ENCODE results near the gene CASP8.

GRCh38 chr2:201261471-201261870 is 1.1 kb downstream of the CASP8 start:
- TF ChIP-seq ZNF384 (IDR thresholded peaks at IDR 0.05) (no peak), SP1 (IDR thresholded peaks at IDR 0.05) (no peak), CTBP1 (IDR thresholded peaks at IDR 0.05; ENCODE audit: borderline replicate concordance) (no peak), FOXM1 (IDR thresholded peaks at IDR 0.05; ENCODE audit: borderline replicate concordance) (no peak), FOXA1 (IDR thresholded peaks at IDR 0.05) (no peak), HDGF (IDR thresholded peaks at IDR 0.05; ENCODE audit: borderline replicate concordance) (no peak), NFRKB (IDR thresholded peaks at IDR 0.05) (no peak), BHLHE40 (IDR thresholded peaks at IDR 0.05; ENCODE audit: borderline replicate concordance) (no peak), ARNT (IDR thresholded peaks at IDR 0.05) (no peak)

Data from HEK293T (cell line).